Measurements from ENCODE around the gene RASGRF1.

GRCh38 chr15:78925956-78926743 is 164.4 kb downstream of the RASGRF1 start:
- TF ChIP-seq POLR2A (IDR thresholded peaks at IDR 0.05; ENCODE audit: low read depth, low read length), result no peak
- no peak for TF ChIP-seq POLR2AphosphoS5 (IDR thresholded peaks at IDR 0.05; ENCODE audit: low read depth, low read length)
- no peak for TF ChIP-seq TAF1 (IDR thresholded peaks at IDR 0.05; ENCODE audit: borderline replicate concordance, low read depth, low read length)

All from GM12892 (cell line).